GM12801 (cell line): ENCODE data around the gene RAD50.

Experiments
- TF ChIP-seq, protein P1 (sequence below): IDR thresholded peaks from one replicate; pipeline ENCODE4 v1.5.1; 2011; ENCODE audit warnings: control low read depth; ENCODE audit not compliant: insufficient read length; ENCODE audit errors: extremely low read depth

Gene RAD50

DNA sequence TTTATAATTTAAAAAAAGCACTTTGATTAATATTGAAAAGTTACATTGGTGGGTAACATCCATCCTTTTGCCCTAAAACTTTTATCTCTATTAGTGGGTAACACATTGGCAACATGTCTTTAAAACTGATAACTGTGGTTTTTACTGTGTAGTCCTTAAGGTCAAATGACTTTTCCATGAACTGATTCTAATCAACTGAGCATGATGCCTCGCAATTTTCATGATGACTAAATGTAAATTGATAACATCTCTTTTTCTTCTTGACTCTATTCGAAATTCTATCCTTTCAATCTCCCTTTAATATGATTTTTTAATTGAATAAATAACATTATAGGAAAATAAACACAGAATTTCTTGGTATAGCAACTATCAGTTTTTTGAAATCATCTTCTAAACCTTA, 7.2 kb upstream of the RAD50 start:
- TF ChIP-seq, protein P1, sequence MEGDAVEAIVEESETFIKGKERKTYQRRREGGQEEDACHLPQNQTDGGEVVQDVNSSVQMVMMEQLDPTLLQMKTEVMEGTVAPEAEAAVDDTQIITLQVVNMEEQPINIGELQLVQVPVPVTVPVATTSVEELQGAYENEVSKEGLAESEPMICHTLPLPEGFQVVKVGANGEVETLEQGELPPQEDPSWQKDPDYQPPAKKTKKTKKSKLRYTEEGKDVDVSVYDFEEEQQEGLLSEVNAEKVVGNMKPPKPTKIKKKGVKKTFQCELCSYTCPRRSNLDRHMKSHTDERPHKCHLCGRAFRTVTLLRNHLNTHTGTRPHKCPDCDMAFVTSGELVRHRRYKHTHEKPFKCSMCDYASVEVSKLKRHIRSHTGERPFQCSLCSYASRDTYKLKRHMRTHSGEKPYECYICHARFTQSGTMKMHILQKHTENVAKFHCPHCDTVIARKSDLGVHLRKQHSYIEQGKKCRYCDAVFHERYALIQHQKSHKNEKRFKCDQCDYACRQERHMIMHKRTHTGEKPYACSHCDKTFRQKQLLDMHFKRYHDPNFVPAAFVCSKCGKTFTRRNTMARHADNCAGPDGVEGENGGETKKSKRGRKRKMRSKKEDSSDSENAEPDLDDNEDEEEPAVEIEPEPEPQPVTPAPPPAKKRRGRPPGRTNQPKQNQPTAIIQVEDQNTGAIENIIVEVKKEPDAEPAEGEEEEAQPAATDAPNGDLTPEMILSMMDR: no peak

DNA sequence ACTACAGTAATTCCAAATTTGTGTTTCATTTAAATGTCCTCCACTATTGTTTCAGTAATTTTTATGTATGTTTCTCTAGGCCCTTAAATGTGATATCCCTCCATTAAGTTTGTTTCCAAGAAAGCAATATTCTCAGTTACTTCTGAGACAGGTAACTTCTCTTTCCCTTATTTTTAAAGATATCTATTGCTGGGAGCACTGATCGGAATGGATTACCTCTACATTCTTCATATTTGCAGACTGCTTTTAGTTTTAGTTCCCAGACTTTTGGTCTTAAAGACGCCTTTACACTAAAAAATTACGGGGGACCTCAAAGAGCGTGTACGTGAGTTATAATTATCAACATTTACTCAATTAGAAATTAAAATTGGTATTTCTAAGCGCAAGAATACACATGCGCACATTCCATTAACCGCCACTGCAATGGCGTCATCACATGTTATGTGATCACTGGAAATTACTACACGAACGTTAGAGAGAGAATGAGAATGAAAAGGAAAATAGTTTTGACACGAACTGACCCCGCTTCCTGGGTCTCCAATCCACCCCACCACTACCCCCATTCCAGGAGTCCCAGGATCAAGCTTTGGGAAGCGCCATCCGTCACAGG, 519 bp upstream of the RAD50 start:
- TF ChIP-seq, protein P1: no peak

- TF ChIP-seq, protein P1: no peak
Measured at GRCh38 chr5:132557478-132558172, 848 bp downstream of the RAD50 start.

- TF ChIP-seq, protein P1: no peak
Measured at GRCh38 chr5:132559383-132560060, 2.7 kb downstream of the RAD50 start.

- TF ChIP-seq, protein P1: no peak
Measured at GRCh38 chr5:132561601-132562000, 4.8 kb downstream of the RAD50 start.

DNA sequence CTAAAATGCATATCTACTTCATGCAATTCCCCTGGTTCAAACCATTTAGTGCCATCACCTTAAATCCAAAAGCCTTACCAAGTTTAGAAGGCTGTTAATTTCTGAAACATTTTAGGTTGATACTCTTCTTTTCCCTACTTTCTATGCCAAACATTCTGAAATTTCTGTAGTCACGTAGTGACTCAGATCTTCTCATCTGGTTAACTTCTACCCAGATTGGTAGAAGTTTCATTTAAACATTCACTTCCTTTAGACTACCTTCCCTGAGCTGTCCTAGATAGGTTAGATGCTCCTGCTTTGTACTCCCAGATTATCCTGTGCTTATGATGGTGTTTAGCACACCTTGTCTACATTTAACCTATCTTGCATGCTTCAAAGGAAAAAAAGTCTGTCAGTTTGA, 9.9 kb downstream of the RAD50 start:
- TF ChIP-seq, protein P1: no peak

DNA sequence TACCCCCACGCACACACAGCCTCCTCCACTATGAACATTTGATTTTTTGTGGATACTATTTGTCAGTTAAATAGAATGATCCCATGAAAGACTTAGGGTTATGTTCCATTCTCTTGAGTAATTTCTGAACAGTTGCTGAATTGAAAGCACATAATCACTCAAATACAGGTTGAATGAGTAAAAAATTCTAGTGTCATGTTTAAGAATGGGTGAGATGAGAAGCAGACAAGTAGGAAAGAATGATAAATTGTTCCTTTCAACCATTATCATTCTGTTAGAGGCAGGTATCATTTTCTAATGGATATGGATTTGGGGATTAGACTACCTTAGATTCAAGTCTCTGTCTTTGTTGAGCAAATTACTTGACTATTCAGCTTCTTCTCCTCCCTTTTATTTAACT, 19.3 kb downstream of the RAD50 start:
- TF ChIP-seq, protein P1: no peak
